Measurements from ENCODE around the gene TMEM184A.
"Not testable (repeated sequence)": the region's sequence is repeated elsewhere in the genome, so short reads cannot be mapped to it uniquely, and the experiment has no call there.

Gene TMEM184A

DNA sequence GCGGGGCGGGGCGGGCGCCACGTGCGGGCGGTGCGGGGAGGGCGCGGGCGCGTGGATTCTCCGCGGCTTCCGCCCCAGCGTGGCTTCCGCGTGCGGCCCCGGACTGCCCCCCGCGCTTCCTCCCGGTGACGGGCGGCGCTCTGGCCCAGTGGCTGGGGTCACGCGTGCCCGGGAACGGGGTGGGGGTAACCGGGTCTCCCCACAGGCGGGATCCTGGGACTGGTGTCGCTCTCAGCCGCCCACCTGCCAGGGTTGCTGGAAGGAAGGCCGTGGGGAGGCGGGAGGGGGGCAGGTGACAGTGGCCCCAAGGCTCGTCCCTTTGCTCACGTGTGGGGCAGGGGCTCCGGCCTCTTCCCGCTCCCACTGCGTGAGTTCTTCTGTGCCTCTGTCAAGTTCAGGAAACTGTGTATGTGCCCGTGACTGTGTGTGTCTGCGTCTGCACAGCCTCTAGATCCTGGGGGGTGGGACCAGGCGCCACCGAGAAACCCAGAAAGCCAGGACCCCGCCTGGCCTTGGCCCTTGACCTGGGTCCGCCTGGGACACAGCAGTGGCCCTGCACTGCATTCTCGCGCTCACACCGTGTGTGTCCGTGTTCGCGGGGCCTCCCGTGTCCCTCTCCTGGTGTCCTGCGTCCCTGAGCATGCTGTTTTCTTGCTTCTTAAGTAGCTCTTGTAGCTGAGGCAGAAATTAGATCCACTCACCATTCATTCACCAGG lies 24.6 kb downstream of the TMEM184A start:
- no peak for DNase-seq (ENCODE audit: low read depth, low spot score)

DNA sequence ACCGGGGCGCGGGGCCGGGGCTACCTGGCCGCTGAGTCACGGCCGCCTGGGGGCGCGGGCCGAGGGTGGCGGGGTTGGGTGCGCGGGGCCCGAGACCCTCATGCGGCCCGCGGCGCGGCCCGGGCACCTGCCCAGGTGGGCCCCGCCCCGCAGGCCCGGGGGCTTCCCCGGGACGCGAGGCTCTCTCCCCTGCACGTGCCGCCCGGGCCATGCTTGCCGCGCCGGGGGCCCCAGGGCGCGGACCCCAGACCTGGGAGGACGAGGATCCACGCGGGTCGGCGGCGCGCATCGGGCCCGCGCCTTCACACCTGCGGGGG lies 25.1 kb downstream of the TMEM184A start:
- DNase-seq (ENCODE audit: low read depth, low spot score), result no peak
- peak overlapping the region; percentile 99 for H3K27ac ChIP-seq

More for the DNA sequence above, 24.6 kb downstream of the TMEM184A start:
- H3K27ac ChIP-seq, result peak overlapping the region; percentile 99

DNA sequence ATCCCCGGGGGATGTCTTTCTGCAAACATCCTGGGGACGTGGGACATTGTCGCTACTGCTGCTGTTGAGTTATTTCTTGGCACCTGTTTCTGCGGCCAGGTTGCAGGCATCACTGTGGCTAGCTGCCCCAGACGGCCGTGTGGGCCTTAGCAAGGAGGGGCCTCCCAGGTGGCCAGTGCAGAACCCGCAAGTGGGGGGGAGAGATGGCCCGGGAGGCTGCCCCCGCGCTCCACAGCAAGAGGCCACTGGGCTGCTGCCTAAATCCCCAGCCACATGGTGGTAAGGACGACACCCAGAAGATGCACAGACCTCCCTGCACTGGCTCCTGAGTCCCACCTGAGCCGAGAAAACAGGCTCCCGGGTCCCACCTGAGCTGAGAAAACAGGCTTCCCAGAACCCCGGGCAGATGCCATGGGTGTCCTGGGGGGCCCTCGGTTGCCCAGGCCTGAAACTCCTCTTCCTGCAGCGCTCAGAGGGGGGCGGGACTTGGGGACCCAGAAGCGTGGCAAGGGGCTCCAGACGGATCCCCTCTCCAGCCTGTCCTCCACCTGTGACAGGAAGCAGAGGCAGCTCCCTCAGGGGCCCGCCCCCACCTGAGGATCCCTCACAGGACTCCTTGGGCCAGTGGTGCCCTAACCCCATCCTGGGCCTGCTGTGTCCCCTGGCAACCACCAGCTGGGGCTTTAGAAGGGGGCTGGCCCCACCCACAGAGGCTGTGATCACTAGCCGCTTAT lies 26.5 kb downstream of the TMEM184A start:
- DNase-seq (ENCODE audit: low read depth, low spot score), result no peak
- H3K27ac ChIP-seq, result no peak overlapping the region

DNA sequence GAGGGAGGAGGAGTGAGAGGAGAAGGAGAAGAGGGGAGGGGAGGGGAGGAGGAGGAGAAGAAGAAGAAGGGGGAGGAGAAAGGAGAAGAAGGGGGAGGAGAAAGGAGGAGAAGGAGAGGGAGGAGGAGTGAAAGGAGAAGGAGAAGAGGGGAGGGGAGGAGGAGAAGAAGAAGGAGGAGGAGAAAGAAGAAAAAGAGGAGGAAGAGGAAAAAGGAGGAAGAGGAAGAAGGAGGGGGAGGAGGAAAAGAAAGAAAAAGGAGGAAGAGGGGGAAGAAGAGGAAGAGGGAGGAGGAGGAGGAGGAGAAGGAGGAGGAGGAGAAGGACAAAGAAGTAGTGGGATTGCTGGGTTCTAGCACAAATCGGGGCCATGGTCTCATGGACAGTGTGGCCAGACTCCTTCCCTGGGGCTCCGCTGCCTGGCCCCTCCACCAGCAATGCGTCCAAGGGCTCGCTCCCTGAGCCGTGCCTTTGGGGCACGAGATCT lies 29.7 kb downstream of the TMEM184A start:
- H3K27ac ChIP-seq, result no peak overlapping the region
- no peak for DNase-seq (ENCODE audit: low read depth, low spot score)

DNA sequence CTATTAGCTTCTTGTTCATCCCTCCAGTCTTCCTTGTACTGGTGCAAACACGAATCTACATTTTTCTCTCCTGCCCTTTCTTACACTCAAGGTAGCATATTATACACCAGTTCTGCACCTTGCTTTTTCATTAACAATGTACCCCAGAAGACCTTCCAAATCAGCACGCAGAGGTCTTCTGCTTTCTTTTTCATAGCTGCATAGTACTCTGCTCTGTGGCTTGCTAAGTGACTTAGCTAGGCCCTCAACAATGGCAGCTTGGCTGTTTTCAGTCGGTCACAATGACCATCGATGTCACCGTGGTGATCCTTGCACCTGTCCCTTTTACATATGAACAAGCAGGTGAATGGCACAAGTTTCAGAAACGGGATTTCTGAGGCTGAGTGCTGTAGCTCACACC lies 30.6 kb downstream of the TMEM184A start:
- DNase-seq (ENCODE audit: low read depth, low spot score), result no peak
- H3K27ac ChIP-seq, result no peak overlapping the region

DNA sequence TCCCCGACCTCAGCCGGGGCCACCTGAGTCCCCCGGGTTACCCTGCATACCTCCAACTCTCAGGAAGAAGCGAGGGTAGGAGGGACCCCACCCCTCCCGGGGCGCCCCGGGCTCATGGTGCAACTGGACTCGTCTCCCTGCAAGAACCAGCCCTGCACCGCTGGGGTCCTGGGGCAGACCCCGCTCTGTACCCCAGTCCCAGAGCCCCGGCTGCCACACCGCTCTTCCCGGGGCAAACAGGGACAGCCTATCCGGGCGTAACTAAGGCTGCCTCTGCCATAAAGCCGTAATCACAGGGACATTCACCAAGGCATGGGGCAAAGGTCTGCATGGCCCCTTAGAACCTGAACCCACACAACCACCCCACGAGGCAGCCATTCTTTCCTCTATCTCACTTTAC lies 32.2 kb downstream of the TMEM184A start:
- no peak overlapping the region for H3K27ac ChIP-seq
- no peak for DNase-seq (ENCODE audit: low read depth, low spot score)

DNA sequence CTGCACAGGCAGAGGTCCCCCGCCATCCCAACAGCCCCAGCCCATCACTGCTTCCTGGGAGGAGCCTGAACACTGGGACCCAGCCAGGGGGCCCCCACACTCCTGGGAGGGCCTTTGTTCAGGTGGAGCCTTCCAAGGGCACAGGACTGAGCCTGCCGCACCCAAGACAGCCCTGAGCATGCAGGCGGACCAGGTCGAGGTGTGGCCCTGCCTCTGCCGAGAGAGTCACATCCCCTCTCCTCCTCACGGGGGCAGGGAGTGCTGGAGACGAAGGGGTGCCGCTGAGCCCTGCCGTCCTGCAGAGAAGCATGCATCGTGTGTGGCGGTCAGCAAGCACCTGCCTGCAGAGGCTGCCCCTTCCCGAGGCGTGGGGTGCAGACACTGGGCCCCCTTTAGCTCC lies 32.8 kb downstream of the TMEM184A start:
- DNase-seq (ENCODE audit: low read depth, low spot score), result no peak
- H3K27ac ChIP-seq, result no peak overlapping the region

DNA sequence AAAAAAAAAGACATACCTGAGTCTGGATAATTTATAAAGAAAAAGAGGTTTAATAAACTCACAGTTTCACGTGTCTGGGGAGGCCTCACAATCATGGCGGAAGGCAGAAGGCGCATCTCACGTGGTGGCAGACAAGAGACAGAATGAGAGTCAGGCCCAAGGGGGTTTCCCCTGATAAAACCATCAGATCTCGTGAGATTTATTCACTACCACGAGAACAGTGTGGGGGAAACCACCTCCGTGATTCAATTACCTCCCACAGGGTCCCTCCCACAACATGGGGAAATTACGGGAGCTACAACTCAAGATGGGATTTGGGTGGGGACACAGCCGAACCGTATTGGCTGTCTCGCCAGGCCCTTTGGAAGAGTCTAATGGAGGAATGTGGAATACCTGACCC lies 34.5 kb downstream of the TMEM184A start:
- H3K27ac ChIP-seq, result no peak overlapping the region
- no peak for DNase-seq (ENCODE audit: low read depth, low spot score)

DNA sequence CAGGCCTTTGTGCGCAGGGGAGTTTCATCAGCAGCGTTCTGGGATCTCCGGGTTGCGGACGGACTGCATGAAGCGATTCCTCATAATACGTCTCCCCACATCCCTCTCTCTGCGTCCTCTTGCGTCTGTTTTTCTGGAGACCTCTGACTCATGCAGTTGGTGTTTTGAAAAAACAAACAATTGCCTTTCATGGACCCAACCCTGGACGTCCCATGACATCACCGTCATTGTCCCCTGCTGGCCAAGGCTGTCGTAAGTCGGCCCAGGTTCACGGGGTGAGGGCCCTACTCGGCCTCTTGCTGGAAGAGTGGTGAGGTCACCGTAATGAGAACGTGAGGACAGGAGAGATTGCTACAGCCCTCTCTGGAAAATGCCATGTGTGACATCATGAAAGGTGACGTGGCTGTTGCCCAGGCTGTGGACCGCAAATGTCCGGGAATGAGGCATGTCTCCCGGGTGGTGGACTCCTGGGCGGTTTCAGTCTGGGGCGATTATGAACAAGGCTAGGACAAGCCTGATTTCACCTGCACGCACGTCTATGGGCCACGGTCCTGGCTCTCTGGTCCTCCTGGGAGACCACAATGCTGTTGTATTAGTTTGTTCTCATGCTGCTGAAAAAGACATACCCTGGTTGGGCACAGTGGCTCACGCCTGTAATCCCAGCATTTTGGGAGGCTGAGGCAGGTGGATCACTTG lies 35.3 kb downstream of the TMEM184A start:
- no peak overlapping the region for H3K27ac ChIP-seq

DNA sequence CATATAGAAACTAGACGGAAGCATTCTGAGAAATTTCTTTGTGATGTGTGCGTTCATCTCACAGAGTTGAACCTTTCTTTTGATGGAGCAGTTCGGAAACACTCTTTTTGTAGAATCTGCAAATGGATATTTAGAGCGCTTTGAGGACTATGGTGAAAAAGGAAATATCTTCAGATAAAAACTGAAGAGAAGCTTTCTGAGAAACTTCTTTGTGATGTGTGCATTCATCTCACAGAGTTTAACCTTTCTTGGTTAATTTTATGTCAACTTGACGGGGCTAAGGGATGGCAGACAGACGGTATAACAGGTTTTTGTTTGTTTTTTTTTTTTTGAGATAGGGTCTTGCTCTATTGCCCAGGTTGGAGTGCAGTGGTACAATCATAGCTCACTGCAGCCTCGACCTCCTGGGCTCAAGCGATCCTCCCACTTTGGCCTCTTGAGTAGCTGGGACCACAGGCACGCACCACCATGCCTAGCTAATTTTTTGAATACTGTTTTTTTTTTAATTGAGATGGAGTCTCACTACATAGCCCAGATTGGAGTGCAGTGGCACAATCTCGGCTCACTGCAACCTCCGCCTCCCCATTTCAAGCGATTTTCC lies 36.6 kb downstream of the TMEM184A start:
- not testable (repeated sequence) for H3K27ac ChIP-seq; DNase-seq (ENCODE audit: low read depth, low spot score)

More for the DNA sequence above, 35.3 kb downstream of the TMEM184A start:
- DNase-seq (ENCODE audit: low read depth, low spot score), result no peak

DNA sequence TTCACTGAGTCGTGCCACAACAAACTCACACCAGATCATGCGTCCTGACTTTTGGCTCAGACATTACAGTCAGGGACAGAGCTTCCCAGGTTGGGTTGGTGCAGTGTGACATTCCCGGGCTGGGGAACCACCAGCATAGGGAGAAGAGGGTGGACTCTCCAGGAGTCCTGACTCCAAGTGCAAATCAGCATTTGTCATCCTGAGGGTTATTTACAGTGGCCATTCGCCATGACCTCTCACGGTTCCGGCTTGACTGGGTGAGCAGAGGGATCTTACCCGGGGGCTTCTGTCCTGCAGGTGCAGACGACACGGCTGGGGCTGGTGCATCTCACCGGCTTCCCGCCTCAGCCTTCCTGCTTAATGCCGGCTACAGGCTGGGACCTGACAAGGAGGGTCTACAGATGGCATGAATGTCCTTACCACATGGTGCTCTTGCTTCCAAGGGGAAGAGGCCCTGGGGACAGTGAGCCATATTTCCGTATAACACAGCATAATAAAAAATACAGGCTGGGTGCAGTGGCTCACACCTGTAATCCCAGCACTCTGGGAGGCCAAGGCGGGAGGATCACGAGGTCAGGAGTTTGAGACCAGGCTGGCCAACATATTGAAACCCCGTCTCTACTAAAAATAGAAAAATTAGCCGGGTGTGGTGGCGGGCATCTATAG lies 39.3 kb downstream of the TMEM184A start:
- DNase-seq (ENCODE audit: low read depth, low spot score), result no peak
- no peak overlapping the region for H3K27ac ChIP-seq

DNA sequence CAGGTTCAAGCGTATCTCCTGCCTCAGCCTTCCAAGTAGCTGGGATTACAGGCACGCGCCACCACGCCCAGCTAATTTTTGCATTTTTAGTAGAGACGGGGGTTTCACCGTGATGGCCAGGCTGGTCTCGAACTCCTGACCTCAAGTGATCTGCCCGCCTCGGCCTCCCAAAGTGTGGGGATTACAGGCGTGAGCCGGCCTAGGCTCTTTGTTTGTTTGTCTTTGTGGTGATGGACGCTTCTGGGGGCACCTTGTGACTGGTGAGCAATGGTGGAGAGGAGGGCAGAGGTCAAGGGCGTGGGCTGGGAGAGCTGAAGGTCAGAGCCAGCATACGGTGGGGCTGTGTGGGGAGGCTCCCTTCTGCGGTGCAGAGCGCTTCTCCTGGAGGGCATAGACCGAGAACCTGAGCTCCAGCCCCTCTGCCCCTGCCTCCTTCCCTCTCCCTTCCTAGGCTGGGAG lies 40.5 kb downstream of the TMEM184A start:
- H3K27ac ChIP-seq; DNase-seq (ENCODE audit: low read depth, low spot score): not testable (repeated sequence)

DNA sequence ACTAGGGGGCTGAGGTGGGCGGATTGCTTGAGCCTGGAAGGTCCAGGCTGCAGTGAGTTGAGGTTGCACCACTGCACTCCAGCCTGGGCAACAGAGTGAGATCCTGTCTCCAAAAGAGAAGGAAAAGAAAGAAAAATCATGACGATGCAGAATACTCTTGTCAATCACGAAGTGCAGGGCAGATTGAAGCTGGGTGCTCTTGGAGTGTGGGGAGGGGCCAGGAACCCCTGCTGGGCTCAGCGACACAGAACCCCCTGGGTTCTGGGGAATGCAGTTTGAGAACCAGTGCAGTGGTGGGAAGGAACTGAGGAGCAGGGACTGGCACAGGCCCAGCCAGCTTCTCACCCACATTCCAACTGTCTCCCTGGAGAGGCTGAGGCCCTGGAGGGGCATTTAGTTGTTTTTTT lies 41.0 kb downstream of the TMEM184A start:
- no peak for DNase-seq (ENCODE audit: low read depth, low spot score)
- no peak overlapping the region for H3K27ac ChIP-seq

DNA sequence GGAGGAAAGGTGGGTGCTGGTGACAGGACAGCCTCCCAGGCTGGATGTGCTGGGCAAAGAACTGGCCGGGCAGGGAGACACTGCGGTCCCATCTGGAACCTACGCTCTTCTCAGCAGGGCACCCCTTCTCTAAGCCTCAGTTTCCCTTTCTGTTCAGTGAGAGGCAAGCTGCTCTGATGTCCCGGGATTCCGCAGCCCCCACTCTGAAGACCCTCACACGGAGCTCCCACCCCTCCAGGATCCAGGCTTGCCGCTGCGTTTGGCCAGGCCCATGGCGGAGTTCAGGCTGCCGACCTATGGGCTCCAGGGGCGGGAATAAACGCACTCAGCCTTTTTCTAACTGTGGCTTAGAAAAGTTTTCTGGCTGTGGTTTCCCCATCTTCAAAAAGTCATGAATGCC lies 41.6 kb downstream of the TMEM184A start:
- no peak overlapping the region for H3K27ac ChIP-seq
- DNase-seq (ENCODE audit: low read depth, low spot score), result no peak

DNA sequence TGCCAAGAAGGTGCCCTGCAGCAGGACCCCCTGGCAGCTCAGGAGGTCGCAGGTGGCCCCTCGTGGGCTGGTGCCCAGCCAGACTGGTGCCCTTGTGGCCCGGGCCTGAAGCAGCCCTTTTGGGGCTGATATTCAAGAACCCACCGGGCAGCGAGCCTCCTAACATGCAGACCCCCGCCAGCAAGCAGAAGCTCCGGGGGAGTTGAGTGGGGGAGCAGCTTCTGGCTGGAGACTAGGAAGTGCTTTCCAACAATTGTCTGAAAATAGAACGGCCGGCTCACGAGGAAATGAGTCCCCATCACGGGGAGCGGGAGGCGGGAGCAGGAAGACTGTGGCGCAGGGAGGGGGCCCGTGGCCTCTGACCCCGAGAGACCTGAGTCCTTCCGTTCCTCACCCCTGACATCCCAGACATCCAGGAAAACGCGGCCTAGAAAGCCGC lies 42.3 kb downstream of the TMEM184A start:
- no peak for DNase-seq (ENCODE audit: low read depth, low spot score)
- H3K27ac ChIP-seq, result no peak overlapping the region

DNA sequence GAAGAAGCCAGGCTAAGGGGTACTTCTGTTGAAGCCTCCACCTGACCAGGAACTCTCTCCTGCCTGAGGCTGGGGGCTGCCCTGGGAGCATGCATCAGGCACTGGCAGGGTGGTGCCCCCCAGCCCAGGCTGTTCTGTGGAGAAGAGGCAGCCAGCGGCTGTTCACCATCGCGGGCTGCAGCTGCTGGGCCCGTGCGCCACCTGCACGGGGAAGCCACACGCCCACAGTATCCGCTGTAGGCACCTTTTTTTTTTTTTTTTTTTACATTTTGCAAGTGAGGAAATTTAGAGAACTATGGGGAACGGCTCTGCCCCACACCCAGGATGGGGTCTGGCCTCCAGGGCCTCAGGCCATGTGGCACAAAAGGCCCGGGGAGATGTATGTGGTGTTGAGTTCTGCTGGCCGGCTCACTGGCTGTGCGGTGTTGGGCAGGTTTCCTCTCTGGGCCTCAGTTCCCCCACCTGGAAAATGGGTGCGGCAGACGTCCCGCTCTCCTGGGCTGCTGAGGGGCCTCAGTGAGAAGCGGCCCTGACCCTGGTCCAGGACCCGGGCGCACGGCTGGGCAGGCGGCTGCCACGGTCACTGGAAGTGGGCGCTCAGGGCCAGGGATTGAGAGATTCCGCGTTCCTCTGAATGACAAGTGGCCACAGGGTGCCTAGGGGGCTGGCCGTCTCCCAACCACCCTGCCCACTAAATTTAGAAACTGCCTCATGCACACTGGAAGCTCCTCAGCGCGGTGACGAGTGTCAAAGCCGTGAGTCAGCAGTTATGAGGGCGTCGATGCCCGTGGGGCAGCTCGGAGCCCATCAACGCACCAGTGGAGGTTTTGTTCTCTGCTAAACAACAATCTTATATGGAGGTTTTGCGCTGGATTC lies 43.0 kb downstream of the TMEM184A start:
- no peak overlapping the region for H3K27ac ChIP-seq

DNA sequence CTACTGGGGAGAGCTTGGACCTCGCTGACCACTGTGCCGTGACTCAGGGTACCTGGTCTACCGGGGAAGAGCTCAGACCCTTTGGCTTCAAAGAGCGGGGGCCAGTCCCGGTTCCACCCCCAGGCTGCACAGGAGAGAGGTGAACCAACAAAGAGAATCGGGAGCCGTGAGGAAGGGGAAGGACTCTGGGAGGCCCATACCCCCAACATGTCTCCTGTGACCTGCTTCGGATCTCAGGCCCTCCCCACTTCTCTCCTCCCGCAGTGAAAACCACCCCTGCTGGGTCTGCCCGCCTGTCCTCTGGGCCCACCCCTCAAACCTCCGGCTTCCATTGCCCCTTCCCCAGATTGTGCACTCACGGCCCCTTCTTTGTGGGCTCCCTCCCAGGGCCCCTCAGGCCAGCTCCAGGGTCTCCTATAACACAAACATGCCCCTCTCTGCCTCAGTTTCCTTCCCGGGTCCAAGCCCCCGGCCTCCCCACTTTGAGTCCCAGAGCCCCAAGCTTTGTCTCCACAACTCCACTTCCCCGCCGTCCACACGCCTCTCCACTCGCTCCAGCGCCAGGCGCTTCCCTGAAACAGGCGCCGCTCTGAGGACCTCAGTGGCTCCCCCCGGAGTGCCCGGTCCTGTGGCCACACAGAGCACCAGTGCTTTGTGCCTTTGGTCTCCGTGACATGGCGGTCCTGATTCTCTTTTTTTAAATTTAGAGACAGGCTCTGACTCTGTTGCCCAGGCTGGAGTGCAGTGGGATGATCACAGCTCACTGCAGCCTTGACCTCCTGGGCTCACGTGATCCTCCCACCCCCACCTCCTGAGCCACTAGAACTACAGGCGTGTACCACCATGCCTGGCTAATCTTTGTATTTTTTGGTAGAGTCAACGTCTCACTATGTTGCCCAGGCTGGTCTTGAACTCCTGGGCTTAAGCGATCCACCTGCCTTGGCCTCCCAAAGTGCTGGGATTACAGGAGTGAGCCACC lies 44.3 kb downstream of the TMEM184A start:
- no peak for DNase-seq (ENCODE audit: low read depth, low spot score)
- no peak overlapping the region for H3K27ac ChIP-seq

More for the DNA sequence above, 43.0 kb downstream of the TMEM184A start:
- no peak for DNase-seq (ENCODE audit: low read depth, low spot score)

DNA sequence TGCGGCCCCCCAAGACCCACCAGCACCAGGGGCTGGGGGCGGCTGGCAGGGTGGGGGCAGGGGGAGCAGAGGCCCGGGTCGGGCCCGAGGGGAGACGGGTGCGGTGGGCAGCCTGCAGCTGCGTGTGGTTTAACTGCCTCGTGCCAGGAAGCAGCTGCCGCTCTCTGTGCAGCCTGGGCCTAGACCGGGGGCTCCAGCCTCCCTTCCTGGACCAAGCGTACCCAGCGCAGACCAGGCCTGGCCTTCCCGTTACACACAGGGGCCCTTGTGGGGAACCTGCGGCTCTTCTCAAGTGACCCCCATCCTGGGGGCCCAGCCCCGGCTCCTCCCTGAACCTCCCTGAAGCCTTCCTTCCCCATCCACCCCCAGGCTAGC lies 45.2 kb downstream of the TMEM184A start:
- no peak for DNase-seq (ENCODE audit: low read depth, low spot score)
- H3K27ac ChIP-seq, result no peak overlapping the region

Measured in epithelial cell of prostate (primary cell).